K562 (cell line): ENCODE data around the gene AGL. TPM values are rescaled to one million over a fixed set of nuclear protein-coding genes. Genes with fewer than 3 reads are reported as not detected.

Experiments used
- ATAC-seq: fragments of 200-7000 bp; cut with Tn5 transposase; 3 replicates; pipeline ENCODE4 v1.9.1; 2020; ENCODE audit warnings: moderate library complexity
- BruUV-seq: library from RNA; stranded (reverse); fragments of 400-500 nt; replicated peaks from 2 replicates; lab custom pipeline; 2021; lab: Mats Ljungman, UMichigan
- CTCF ChIA-PET: fragments of 300-600 bp; formaldehyde crosslinking; extraction: SDS; loops from one replicate; lab custom pipeline; 2021; ENCODE audit warnings: low intra/inter-chr PET ratio; lab: Yijun Ruan, JAX
- POLR2A ChIA-PET: fragments of 300-600, 350-650 bp; sonication (Branson Sonifier 250); formaldehyde crosslinking; extraction: SDS; loops from one replicate; lab custom pipeline; 2021; ENCODE audit warnings: antibody characterized with exemption, inconsistent platforms; lab: Yijun Ruan, JAX
- DNase-seq, 4 experiments: peaks; one replicate each; pipeline versions ENCODE4 v3.0.0 to v3.0.0-alpha.2; 2011 to 2018; ENCODE audit warnings: low spot score in 3 of 4, mixed read lengths in 3 of 4; ENCODE audit errors: extremely low read depth in 1 of 4
- FAIRE-seq: peaks from 2 replicates; lab custom pipeline; 2011; peaks lifted over from hg19 to GRCh38; lab: Jason Lieb, UNC
- H2AFZ ChIP-seq: 2 replicates; pipeline ENCODE4 v1.6.0; 2011; ENCODE audit warnings: low read depth, low read length, control low read depth, inconsistent platforms
- H3K27ac ChIP-seq: fragments of 200-600 bp; 3 replicates; pipeline ENCODE4 v1.8.0; 2011; ENCODE audit warnings: low read depth, mild to moderate bottlenecking, control low read depth, inconsistent platforms, low read length, moderate library complexity, mixed read lengths; ENCODE audit errors: extremely low read depth
- H3K27me3 ChIP-seq, 2 experiments: fragments of 300-600 bp in 1 of 2; 2 replicates in 1 of 2; 3 replicates in 1 of 2; pipeline versions ENCODE4 v1.6.0 to v1.8.0; 2011; ENCODE audit warnings: inconsistent platforms in 2 of 2, low read length in 2 of 2, mild to moderate bottlenecking in 1 of 2, mixed read lengths in 1 of 2, moderate library complexity in 1 of 2; ENCODE audit not compliant: control insufficient read depth in 2 of 2, insufficient read depth in 2 of 2
- H3K36me3 ChIP-seq: fragments of 300-600 bp; 3 replicates; pipeline ENCODE4 v1.8.0; 2011; ENCODE audit warnings: mild to moderate bottlenecking, low read length, inconsistent platforms; ENCODE audit not compliant: control insufficient read depth, insufficient read depth
- H3K4me1 ChIP-seq, 2 experiments: fragments of 200-600 bp in 1 of 2; replicated peaks in 1 of 2; 2 replicates in 1 of 2; 3 replicates in 1 of 2; pipeline versions ENCODE4 v1.5.1 to v1.8.0; 2011; ENCODE audit warnings: inconsistent platforms in 2 of 2, low read length in 2 of 2, mild to moderate bottlenecking in 1 of 2, mixed read lengths in 1 of 2, moderate library complexity in 1 of 2; ENCODE audit not compliant: control insufficient read depth in 2 of 2, insufficient read depth in 2 of 2
- H3K4me2 ChIP-seq: 2 replicates; pipeline ENCODE4 v1.6.1; 2011; ENCODE audit warnings: low read length, control low read depth, inconsistent platforms, mixed read lengths; ENCODE audit not compliant: insufficient read depth
- H3K4me3 ChIP-seq: fragments of 200-600 bp; sonication (generic), shearing (Covaris generic); 2 replicates; pipeline ENCODE4 v1.5.1; 2016; ENCODE audit warnings: control low read depth, inconsistent platforms
- H3K79me2 ChIP-seq: fragments of 200-600 bp; 3 replicates; pipeline ENCODE4 v1.8.0; 2011; ENCODE audit warnings: low read length, inconsistent platforms; ENCODE audit not compliant: control insufficient read depth, insufficient read depth
- H3K9ac ChIP-seq, 2 experiments: 2 replicates each; pipeline versions ENCODE4 v1.6.0 to v1.6.1; 2011; ENCODE audit warnings: low read depth in 2 of 2, low read length in 2 of 2, control low read depth in 1 of 2, inconsistent platforms in 1 of 2, mild to moderate bottlenecking in 1 of 2, mixed read lengths in 1 of 2; ENCODE audit not compliant: insufficient read depth in 1 of 2
- H3K9me1 ChIP-seq: one replicate; pipeline ENCODE4 v1.6.0; 2011; ENCODE audit warnings: inconsistent platforms, mild to moderate bottlenecking, low read length, moderate library complexity; ENCODE audit not compliant: control insufficient read depth, insufficient read depth
- H3K9me3 ChIP-seq: replicated peaks from 2 replicates; pipeline ENCODE4 v1.5.1; 2011; ENCODE audit warnings: low read depth, low read length, inconsistent platforms; ENCODE audit not compliant: control insufficient read depth, insufficient read depth
- H4K20me1 ChIP-seq: replicated peaks from 2 replicates; pipeline ENCODE4 v1.6.1; 2011; ENCODE audit warnings: low read length, inconsistent platforms, mixed read lengths; ENCODE audit not compliant: control insufficient read depth, insufficient read depth
- JUN ChIP-seq, 2 experiments: sonication (generic) in 1 of 2; formaldehyde crosslinking in 1 of 2; IDR thresholded peaks; 2 replicates each; pipeline versions ENCODE4 v1.6.1 to v1.8.0; 2012 to 2022; ENCODE audit warnings: borderline replicate concordance in 2 of 2, mild to moderate bottlenecking in 2 of 2, improper control_type of control experiment in 1 of 2, low read depth in 1 of 2, low read length in 1 of 2, missing genetic modification reagents in 1 of 2
- KAT2B ChIP-seq: IDR thresholded peaks from one replicate; pipeline ENCODE4 v1.6.1; 2012; ENCODE audit warnings: low read depth, mild to moderate bottlenecking, control low read depth, inconsistent platforms, low read length, moderate library complexity
- MITF ChIP-seq: IDR thresholded peaks from 2 replicates; pipeline ENCODE4 v1.6.1; 2014; ENCODE audit warnings: antibody characterized with exemption
- NR4A1 ChIP-seq, 2 experiments: fragments of 250-450 bp in 1 of 2; fragments of 450-650 bp in 1 of 2; sonication (Bioruptor Pico) in 1 of 2; IDR thresholded peaks; 2 replicates each; pipeline versions ENCODE4 v1.4.0 to v1.6.1; 2016 to 2020; ENCODE audit warnings: mild to moderate bottlenecking in 2 of 2, missing compliant biosample characterization in 1 of 2, missing genetic modification characterization in 1 of 2, moderate library complexity in 1 of 2
- SIN3B ChIP-seq: fragments of 450-650 bp; IDR thresholded peaks from 2 replicates; pipeline ENCODE4 v1.6.1; 2017; ENCODE audit warnings: low read depth, mild to moderate bottlenecking, moderate library complexity
- WHSC1 ChIP-seq: IDR thresholded peaks from one replicate; pipeline ENCODE4 v1.6.1; 2012; ENCODE audit warnings: low read length, control low read depth, inconsistent platforms
- ZNF239 ChIP-seq: fragments of 250-450 bp; sonication (Bioruptor Pico); IDR thresholded peaks from 2 replicates; pipeline ENCODE4 v1.4.0; 2020; ENCODE audit warnings: mild to moderate bottlenecking
- WGBS: fragments of 100-300 bp; shearing (Covaris generic); methylation state at CpG from one replicate; pipeline ENCODE4 v1.1.6; 2016; ENCODE audit warnings: low coverage, mixed read lengths; ENCODE audit not compliant: insufficient coverage; ENCODE audit errors: missing lambda C conversion rate; 5-methylcytosine and 5-hydroxymethylcytosine counted together
- in situ Hi-C: fragments of 300-500 bp; cut with MboI; formaldehyde crosslinking; loops from 4 replicates; pipeline ENCODE4 v1.15.0; 2018; ENCODE audit warnings: inconsistent platforms, mixed read lengths
- intact Hi-C: fragments of 100-400 bp; cut with micrococcal nuclease; formaldehyde crosslinking; loops from 2 replicates; pipeline ENCODE4 v1.14.2; 2022
- polyA plus RNA-seq, 8 experiments: library from polyadenylated mRNA; depleted of rRNA in 4 of 8; stranded (reverse) in 5 of 8; unstranded in 3 of 8; fragments of >200 nt; fragmentation: Nextera tagmentation in 2 of 8; fragmentation: Illumina TruSeq in 1 of 8; extraction: Ambion mirVana in 2 of 8; extraction: Trizol in 1 of 8; gene quantifications; 2 replicates each; pipeline versions ENCODE4 v1.2.1 to v1.2.3, GENCODE V29; 2011 to 2014; ENCODE audit warnings: inconsistent platforms in 1 of 8, missing spikeins in 1 of 8
- total RNA-seq, 7 experiments: library from RNA; depleted of rRNA in 6 of 7; stranded (reverse); fragments of >200 nt in 6 of 7; fragmentation: Illumina TruSeq in 2 of 7; extraction: Trizol in 2 of 7; gene quantifications; 2 replicates each; pipeline versions ENCODE4 v1.2.1 to v1.2.3, GENCODE V29; 2011 to 2021; ENCODE audit warnings: low replicate concordance in 1 of 7
- TF ChIP-seq, protein P1 (sequence below): fragments of 250-450 bp; sonication (Bioruptor Pico); IDR thresholded peaks from 2 replicates; pipeline ENCODE4 v1.5.0; 2020; ENCODE audit warnings: mild to moderate bottlenecking, borderline replicate concordance

The AGL gene
- total and polyA plus RNA-seq, 9 of the 15 experiments (the other 6 are each of a cell fraction or from before 2014, with no cell fraction given), result 6.3 to 20.4 (median 12.4) TPM

DNA sequence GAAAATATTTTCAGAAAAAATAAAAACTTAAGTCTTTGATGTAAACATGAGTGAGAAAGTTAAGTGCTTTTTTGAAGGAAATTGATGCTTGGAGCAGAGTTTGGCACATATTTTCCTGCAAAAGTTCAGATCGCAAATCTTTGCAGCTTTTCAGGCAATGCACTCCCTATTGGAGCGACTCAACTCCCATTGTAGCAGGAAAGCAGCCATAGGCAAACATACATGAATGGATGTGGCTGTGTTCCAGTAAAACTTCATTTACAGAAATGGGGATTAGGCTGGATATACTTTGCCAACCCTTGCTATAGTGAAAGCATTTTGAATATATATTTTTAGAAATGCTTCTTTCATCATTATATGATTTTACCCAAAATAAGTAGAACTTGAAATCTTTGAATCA is 8.1 kb downstream of the AGL start:
- intact Hi-C loops (no loop called here), in situ Hi-C loops (no loop called here)
- no TSS peak for BruUV-seq
- H3K4me1 ChIP-seq, result no peaks in the 10 kb centered on the region
- no peak overlapping the region for H3K4me3 ChIP-seq
- H3K9me1 ChIP-seq, result no peaks in the 10 kb centered on the region
- ChIA-PET POLR2A (no interaction called here), CTCF (no interaction called here)
- no peaks in the 10 kb centered on the region for H3K79me2 ChIP-seq
- H3K27me3 ChIP-seq, result no peaks in the 10 kb centered on the region
- no peak overlapping the region for H3K27ac ChIP-seq
- no peak overlapping the region for H2AFZ ChIP-seq
- FAIRE-seq (peak; percentile 11), ATAC-seq (no peak), DNase-seq (no peak)
- TF ChIP-seq, protein P1, sequence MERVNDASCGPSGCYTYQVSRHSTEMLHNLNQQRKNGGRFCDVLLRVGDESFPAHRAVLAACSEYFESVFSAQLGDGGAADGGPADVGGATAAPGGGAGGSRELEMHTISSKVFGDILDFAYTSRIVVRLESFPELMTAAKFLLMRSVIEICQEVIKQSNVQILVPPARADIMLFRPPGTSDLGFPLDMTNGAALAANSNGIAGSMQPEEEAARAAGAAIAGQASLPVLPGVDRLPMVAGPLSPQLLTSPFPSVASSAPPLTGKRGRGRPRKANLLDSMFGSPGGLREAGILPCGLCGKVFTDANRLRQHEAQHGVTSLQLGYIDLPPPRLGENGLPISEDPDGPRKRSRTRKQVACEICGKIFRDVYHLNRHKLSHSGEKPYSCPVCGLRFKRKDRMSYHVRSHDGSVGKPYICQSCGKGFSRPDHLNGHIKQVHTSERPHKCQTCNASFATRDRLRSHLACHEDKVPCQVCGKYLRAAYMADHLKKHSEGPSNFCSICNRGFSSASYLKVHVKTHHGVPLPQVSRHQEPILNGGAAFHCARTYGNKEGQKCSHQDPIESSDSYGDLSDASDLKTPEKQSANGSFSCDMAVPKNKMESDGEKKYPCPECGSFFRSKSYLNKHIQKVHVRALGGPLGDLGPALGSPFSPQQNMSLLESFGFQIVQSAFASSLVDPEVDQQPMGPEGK (CRISPR knock-in tag), result no peak
- no peak for TF ChIP-seq KAT2B
- TF ChIP-seq NR4A1 (CRISPR knock-in tag; IDR thresholded peaks at IDR 0.05), result no peak
- TF ChIP-seq NR4A1 (tag; IDR thresholded peaks at IDR 0.05), result no peak
- no peak for TF ChIP-seq ZNF239
- TF ChIP-seq JUN (IDR thresholded peaks at IDR 0.05; ENCODE audit: borderline replicate concordance, low read depth, low read length), result no peak
- TF ChIP-seq JUN (CRISPR knock-in tag; IDR thresholded peaks at IDR 0.05; ENCODE audit: borderline replicate concordance), result no peak
- TF ChIP-seq MITF, result no peak
- TF ChIP-seq SIN3B, result no peak
- TF ChIP-seq WHSC1, result no peak
- H3K9me3 ChIP-seq, result no peaks in the 10 kb centered on the region
- no peak overlapping the region for H3K9ac ChIP-seq
- no peaks in the 10 kb centered on the region for H4K20me1 ChIP-seq
- no peak overlapping the region for H3K4me2 ChIP-seq
- peaks cover 33% of the 10 kb centered on the region for H3K36me3 ChIP-seq
- WGBS, result 85% methylated on average over 2 of the region's 2 CpGs
